Astrocyte (in vitro differentiated cells and primary cell): ENCODE measurements around the gene KBTBD13.

Experiments used
- CTCF ChIP-seq: IDR thresholded peaks from 2 replicates; pipeline ENCODE4 v1.5.1; 2011; ENCODE audit warnings: low read depth, mild to moderate bottlenecking, inconsistent platforms, low read length, moderate library complexity; ENCODE audit not compliant: insufficient read depth
- EZH2 ChIP-seq: IDR thresholded peaks from 2 replicates; pipeline ENCODE4 v1.6.1; 2012; ENCODE audit warnings: mild to moderate bottlenecking, low read length, inconsistent platforms; ENCODE audit not compliant: insufficient read depth

- no peak for TF ChIP-seq CTCF
- TF ChIP-seq EZH2, result no peak
These were observed 25.6 kb downstream of the KBTBD13 start for GRCh38 chr15:65101891-65102708.
